GM10266 (cell line): ENCODE results near the gene MAT2A.
A peak's percentile ranks its signal among the peaks of the same experiment; 100 is the strongest.

Source experiments
- DNase-seq: peaks from one replicate; pipeline ENCODE4 v3.0.0; 2012; ENCODE audit errors: extremely low spot score
- TF ChIP-seq, protein P1 (sequence below): IDR thresholded peaks from 2 replicates; pipeline ENCODE4 v1.5.1; 2012; ENCODE audit warnings: mild to moderate bottlenecking, low read depth; ENCODE audit not compliant: control insufficient read depth, insufficient read depth; ENCODE audit errors: missing control alignments

Gene MAT2A

DNA sequence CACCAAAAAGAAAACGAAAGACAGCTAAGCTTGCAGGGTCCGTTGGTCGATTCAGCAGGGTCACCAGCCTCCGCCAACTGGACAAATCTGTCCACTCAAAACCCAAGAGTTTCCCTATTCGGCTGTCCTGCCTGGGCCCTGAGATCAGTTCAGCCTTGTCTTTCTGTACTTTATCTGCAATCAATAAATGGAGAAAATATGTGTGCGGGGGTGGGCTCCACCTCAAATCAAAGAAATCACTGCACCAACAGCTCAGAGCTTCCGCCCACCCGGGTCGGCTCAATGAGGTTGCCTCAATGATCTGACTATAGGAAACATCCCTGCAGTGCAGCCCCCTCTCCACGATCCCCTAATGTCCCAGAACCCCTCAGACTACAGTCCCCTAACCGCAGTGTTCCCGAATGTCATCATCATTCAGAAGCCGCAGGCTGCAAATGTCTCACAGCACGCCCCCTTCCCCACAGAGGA lies 21.9 kb downstream of the MAT2A start:
- DNase-seq, result no peak
- TF ChIP-seq, protein P1, sequence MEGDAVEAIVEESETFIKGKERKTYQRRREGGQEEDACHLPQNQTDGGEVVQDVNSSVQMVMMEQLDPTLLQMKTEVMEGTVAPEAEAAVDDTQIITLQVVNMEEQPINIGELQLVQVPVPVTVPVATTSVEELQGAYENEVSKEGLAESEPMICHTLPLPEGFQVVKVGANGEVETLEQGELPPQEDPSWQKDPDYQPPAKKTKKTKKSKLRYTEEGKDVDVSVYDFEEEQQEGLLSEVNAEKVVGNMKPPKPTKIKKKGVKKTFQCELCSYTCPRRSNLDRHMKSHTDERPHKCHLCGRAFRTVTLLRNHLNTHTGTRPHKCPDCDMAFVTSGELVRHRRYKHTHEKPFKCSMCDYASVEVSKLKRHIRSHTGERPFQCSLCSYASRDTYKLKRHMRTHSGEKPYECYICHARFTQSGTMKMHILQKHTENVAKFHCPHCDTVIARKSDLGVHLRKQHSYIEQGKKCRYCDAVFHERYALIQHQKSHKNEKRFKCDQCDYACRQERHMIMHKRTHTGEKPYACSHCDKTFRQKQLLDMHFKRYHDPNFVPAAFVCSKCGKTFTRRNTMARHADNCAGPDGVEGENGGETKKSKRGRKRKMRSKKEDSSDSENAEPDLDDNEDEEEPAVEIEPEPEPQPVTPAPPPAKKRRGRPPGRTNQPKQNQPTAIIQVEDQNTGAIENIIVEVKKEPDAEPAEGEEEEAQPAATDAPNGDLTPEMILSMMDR, result no peak

DNA sequence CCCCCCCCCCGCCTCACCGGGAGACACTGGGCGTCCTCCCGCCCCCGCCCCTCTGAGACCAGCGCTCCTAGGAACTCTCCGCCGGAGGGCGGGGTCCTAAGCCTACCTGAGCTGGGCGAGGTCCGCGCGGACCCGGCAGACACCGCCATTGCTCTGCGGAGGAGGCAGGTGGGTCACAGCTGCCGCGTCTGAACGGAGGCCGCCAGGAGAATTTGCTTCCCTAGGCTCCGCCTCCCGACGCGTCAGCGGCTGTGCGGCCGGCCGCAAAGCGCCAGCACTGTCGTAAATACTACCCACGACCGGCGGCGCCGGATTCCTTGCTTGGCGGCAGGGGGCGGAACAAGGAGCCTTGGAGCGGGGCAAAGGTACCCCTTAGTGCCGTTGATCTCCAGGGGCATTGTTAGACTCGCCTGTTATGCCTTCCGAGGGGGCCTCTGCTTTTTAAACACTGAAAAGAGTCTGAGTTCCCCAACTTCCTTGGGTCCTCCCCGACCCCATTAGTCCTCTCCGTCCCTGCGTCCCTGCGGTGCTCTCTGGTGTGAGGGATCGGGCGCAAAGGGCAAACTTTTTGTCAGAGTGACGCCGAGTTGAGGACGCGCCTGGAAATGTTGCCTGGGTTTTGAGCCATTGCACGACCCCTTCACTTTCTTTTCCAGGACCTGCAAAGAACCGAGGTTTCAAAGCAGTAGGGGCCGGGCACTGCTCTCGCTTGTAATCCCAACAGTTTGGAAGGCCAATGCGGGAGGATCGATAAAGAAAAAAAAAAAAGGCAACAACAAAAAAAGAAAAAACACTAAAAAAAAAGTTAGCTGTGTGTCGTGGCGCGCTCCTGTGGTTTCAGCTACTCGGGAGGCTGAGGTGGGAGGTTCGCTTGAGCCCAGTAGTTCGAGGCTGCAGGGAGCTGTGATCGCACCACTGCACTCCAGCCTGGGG lies 22.6 kb downstream of the MAT2A start, which contains the start of gene GGCX:
TSS of gene GGCX (minus strand) at position 214 of the 933 bp plus-strand sequence. CDS start at position 149, 65 bp downstream.
- peak; percentile 89 for DNase-seq
- TF ChIP-seq, protein P1, result peak; percentile 7

DNA sequence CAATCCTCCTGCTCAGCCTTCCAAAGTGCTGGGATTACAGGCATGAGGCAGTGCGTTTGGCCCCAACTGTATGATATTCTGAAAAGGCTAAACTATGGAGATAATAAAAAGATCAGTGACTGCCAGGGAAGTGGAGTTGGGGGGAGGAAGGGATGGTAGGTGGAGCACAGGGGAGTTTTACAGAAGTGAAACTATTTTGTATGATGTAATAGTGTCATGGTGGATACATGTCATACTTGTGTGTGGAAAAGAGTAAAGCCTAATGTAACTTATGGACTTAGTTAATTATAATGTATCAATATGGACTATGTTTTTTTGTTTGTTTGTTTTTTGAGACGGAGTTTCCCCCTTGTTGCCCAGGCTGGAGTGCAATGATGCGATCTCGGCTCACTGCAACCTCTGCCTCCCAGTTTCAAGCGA lies 25.2 kb downstream of the MAT2A start:
- TF ChIP-seq, protein P1, result no peak
- DNase-seq, result no peak

DNA sequence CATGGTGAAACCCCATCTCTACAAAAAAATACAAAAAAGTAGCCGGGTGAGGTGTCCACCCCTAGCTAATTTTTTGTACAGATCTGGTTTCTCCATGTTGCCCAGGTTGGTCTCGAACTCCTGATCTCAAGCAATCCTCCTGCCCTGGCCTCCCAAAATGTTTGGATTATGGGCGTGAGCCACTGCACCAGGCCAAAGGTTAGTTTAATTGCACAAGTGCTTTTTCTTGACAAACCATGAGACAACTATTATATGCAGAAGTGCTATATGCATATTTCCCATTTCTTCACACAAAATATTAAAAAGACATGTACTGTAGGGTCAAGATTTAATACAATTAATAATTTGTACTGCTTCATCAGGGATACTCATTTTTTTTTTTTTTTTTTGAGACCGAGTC lies 27.3 kb downstream of the MAT2A start:
- DNase-seq, result no peak

DNA sequence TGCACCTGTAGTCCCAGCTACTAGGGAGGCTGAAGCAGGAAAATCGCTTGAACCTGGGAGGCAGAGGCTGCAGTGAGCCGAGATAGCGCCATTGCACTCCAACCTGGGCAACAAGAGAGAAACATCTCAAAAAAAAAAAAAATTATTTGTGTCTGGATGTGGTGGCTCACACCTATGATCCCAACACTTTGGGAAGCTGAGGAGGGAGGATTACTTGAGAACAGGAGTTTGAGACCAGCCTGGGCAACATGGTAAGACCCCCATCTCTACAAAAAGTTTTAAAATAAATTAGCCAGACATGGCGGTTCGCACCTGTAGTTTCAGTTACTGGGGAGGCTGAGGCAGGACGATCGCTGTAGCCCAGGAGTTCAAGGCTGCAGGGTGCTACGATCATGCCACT lies 36.8 kb downstream of the MAT2A start:
- DNase-seq, result no peak
- TF ChIP-seq, protein P1, result no peak

More for the DNA sequence above, 27.3 kb downstream of the MAT2A start:
- TF ChIP-seq, protein P1, result no peak

DNA sequence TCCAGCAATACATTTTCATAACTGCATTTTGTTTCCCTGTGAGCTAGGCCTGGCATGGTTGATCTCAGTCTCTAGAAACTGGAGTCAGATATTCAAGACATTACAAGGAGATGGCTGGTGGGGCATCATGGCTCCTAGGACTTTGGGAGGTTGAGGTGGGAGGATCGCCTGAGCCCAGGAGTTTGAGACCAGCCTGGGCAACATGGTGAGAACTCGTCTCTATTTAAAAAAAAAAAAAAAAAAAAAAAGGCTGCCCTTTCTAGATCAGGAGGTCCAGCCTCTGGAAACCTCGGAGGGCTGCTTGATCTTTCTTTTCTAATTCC lies 38.1 kb downstream of the MAT2A start:
- TF ChIP-seq, protein P1, result no peak
- no peak for DNase-seq
